GM21717 (cell line): ENCODE measurements around the gene CPNE5.

Source experiments
- ATAC-seq: cut with Tn5 transposase; IDR thresholded peaks from one replicate; pipeline ENCODE4 v1.9.1; 2021; ENCODE audit warnings: mild to moderate bottlenecking, moderate library complexity; ENCODE audit not compliant: unreplicated experiment

The CPNE5 gene

DNA sequence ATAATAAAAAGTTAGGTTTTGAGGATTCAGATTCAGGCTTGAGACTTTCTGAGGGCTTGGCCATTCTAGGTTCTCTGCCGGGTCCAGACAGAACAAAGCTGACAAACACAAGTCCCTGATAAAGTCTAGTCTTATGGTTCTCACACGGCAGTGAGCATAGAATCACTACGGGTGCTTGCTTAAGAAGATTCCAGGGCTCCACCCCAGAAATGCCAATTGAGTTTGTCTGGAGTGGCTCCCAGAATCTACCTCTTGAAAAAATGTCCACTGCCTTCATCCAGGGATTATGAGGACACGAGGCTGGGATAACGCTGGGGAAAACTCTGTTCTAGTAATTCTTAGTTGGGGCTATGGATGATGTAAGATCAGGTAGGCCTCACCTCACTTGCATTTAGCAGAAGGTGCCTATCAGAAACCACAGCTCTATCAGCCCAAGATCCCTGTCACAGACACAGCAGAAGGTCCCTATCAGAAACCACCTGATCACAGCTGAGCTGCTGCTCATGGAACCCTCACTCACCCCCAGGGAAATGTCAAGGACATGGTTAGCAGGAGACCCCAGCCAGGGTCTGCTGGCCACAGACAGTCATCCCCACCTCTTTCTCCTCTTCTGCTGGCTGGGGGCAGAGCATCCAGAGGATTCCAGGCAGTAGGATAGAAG lies 89.3 kb downstream of the CPNE5 start:
- no peak for ATAC-seq

DNA sequence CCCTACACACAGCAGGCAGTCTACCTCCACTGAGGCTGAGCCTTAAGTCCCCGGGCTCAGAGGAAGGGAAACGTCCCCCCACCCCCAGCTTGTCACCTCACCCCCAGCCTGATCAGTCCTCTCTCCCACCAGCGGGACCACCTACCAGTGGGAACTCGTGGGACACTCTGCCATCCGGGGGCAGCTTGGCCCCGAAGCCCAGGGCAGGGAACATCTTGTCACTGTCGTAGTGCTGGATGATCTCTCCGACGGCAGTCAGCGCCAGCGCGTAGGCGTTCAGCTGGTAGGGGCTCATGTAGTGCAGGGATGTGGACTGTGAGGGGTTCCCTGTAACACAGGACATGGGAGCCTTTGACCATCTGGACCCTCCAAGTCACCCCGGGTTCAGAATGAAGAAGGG lies 93.0 kb downstream of the CPNE5 start:
- no peak for ATAC-seq

GRCh38 chr6:36745836-36746235 lies 93.4 kb downstream of the CPNE5 start:
- no peak for ATAC-seq

DNA sequence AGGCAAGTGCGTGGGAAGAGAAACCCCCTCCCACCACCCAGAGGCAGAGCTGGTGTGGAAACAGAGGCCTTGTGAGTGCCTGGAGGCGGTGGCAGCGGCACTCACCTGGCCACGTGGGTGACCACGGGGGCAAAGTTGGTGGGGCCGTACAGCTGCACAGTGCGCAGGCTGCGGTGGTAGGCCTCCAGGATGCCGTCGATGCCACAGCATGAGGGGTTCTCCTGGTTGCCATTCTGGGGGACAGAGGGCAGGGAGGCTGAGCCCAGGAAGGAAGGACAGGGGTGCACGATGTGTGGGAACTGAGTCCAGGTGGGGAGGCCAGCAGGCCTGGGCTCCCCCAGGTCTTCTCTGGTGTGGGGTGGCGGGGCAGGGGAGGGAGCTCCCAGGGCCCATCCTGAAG lies 94.0 kb downstream of the CPNE5 start:
- no peak for ATAC-seq

DNA sequence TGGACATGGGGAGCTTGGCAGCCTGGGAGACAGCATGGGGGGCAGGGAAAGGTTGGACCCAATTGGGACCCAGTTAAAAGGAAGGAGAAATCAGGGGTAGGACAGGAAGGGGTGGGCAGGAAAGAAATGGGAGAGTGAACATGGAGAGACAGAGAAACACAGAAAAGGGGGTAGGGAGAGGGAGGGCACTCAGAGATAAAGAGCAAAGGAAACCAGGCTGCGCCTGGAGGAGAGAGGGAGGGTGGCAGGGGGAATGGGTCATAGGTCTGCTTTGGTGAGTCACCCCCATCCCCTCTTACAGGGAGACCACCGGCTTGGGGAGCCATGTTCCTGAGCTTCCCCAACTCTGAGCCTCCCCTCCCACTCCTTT lies 95.0 kb downstream of the CPNE5 start:
- no peak for ATAC-seq

- ATAC-seq, result no peak
Measured at GRCh38 chr6:36743538-36744303, 95.5 kb downstream of the CPNE5 start.

DNA sequence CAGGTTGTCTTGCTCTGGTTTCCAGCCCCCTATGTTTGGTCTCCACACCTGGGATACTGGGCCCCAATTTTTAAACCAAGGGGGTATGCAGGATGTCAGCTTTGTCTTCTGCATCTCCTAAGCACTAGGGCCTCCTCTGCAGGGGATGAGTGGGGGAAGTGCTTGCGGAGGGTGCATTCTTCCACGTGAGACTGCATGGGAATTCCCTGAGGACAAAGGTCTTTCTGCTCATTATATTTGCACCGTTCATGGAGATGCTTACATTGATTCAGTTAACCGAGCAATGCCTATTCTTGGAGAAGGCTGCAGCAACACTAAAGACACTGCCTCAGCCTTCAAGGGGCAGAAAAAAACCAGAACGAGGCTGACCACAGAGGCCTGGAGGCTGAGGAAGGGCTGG lies 96.2 kb downstream of the CPNE5 start:
- ATAC-seq, result no peak

- no peak for ATAC-seq
Measured at GRCh38 chr6:36742146-36742545, 97.1 kb downstream of the CPNE5 start.

DNA sequence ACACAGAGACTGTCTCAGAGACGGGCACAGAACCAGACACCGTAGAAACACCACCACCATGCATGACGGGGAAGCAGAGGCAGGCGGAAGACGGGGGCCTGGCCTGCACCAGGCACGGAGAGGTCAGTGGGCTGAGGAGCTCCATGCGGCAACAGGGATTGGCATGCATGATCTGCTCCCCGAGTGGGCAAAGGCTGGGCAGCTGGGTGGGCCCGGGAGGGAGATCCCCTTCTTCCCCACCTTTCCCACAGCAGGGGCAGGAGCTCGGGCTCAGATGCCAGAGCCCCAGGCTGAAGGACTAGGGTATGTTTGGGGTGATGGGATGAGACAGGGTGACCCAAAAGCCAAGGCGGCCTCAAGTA lies 98.4 kb downstream of the CPNE5 start:
- no peak for ATAC-seq

DNA sequence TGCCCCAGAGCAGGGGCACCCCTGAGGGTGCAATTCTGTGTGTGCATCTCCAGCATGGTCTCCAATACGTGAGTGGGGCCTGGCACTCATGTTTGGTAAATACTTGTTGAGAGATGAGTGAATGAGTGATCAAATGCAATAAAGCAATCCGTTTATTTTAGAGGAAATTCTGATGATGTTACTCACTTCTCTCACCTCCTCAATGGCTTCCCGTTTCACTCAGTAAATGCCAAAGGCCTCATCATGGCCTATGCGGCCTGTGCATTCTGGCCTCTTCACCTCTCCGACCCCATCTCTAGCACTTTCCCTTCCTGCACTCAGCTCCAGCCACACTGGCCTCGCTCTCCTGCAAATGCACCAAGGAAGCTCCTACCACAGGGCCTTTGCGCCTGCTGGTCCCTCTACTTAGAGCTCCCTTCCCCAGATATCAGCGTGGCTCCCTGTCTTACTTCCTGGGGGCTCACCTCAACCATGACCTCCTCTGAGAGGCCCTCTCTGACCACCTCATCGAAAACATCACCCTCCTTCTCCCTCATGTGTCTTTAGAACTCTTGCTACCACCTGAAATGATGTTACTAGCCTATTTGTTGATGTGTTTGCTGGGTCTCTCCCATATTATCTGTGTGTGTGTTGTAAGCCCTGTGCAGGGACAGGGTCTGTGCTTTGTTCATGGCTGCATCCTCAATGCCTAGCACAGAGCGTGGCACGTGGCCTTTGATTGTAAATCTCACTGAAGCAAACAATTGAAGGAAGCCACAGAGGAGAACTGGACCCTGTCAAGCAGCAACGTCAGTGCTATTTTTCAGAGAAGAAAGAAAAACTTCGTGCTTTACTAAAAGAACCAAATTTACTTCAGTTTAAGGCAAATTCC lies 99.1 kb downstream of the CPNE5 start:
- ATAC-seq, result no peak

DNA sequence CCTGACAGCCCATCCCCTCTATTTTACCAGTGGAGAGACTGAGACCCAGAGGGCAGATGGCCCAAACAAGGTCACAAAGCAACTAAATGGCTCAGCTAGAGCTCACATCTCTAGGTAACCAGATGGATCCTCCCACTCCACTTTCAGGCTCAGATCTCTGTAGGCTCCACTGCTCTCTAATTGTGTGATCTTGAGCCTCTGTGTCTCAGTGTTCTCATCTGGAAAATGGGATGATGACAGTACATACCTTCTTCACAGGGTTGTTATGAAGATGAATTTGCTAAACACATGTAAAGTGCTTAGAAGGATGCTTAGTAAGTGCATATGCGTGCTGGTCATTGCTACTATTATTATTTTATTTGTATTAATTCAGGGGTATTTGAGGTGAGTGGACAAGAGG lies 101.1 kb downstream of the CPNE5 start:
- no peak for ATAC-seq

DNA sequence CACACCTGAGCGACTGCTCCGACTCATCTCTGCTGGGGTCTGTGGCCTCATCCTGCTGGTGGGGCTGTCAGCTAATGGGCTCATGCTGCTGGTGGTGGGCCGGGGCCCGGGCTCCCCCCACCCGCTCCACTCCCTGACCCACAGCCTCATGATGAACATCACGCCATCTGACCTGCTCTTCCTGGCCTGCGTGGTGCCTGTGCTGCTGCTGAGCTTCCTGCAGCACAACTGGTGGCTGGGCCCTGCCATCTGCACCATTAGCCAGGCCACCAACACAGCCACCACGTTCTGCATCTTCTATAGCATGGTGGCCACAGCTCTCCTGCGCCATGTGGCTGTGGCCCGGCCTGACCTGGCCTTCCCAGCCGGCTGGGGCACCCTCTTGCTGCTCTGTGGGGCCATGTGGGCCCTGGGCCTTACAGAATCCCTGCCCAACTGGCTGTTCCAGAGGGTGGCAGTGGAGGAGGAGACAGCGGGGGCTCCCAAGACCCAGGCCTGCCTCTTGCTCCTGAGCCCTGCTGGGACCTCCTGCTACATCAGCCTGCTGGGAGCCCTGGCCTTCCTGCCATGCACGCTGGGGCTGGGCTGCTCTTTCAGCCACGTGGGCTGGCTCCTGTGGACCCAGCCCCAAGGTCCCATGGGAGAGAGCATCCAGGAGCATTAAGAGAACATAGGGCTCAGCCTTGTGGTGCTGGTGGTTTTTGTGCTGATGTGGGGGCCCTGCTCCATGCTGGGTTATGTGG lies 102.0 kb downstream of the CPNE5 start:
- ATAC-seq, result no peak

- ATAC-seq, result no peak
Measured at GRCh38 chr6:36735110-36736071, 103.9 kb downstream of the CPNE5 start.

GRCh38 chr6:36734486-36735060 lies 104.7 kb downstream of the CPNE5 start:
- ATAC-seq, result no peak

DNA sequence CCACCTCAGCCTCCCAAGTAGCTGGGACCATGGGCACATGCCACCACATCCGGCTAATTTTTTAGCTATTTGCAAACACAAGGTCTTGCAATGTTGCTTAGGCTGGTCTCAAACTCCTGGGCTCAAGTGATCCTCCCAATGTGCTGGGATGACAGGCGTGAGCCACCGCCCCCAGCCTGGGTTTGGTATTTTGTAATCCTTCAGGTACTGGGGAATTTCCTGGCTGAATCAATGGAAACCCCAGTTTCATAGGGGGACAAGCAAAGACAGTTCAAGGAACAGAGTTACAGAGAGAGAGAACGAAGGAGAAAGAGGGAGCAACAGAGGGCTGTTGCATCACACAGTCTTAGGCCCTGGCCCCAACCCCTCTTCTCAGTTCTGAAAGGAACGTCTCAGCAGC lies 105.9 kb downstream of the CPNE5 start:
- ATAC-seq, result no peak

GRCh38 chr6:36731622-36732310 lies 107.5 kb downstream of the CPNE5 start:
- ATAC-seq, result no peak

GRCh38 chr6:36730424-36731380 lies 108.5 kb downstream of the CPNE5 start:
- no peak for ATAC-seq

DNA sequence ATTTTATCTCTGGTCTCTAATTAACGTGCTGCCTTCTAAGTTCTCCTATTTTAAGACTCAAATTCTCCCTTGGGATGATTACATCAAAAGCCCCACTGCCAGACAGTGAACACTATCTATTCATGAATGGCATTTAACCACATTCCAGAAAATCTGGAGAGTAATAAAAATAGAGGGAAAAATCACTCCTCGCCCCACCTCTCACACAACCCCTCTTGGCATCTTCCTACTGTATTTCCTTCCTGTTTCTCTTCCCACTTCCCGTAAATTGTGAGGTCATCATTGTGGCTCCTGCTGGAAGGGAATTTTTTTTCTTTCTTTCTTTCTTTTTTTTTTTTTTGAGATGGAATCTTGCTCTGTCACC lies 110.1 kb downstream of the CPNE5 start:
- ATAC-seq, result no peak
